GM19328 (cell line): ENCODE data around the gene ADAM33.

Source experiments
- ATAC-seq: cut with Tn5 transposase; IDR thresholded peaks from one replicate; pipeline ENCODE4 v1.9.1; 2021; ENCODE audit warnings: mild to moderate bottlenecking, moderate library complexity; ENCODE audit not compliant: unreplicated experiment

Gene ADAM33

GRCh38 chr20:3687655-3688054 is 5.8 kb upstream of the ADAM33 start:
- ATAC-seq = no peak

- ATAC-seq = no peak
Observed at GRCh38 chr20:3686867-3687321, 5.1 kb upstream of the ADAM33 start.

- no peak for ATAC-seq
Observed at GRCh38 chr20:3686421-3686820, 4.6 kb upstream of the ADAM33 start.

GRCh38 chr20:3685341-3685740 is 3.5 kb upstream of the ADAM33 start:
- no peak for ATAC-seq

GRCh38 chr20:3681352-3681930 is 369 bp downstream of the ADAM33 start:
- ATAC-seq = no peak

- no peak for ATAC-seq
Observed at GRCh38 chr20:3680701-3681351, 984 bp downstream of the ADAM33 start.

GRCh38 chr20:3679749-3680700 is 1.8 kb downstream of the ADAM33 start:
- ATAC-seq = no peak

- ATAC-seq = no peak
Observed at GRCh38 chr20:3678856-3679720, 2.7 kb downstream of the ADAM33 start.

- no peak for ATAC-seq
Observed at GRCh38 chr20:3678198-3678597, 3.6 kb downstream of the ADAM33 start.

GRCh38 chr20:3677733-3678132 is 4.1 kb downstream of the ADAM33 start:
- no peak for ATAC-seq

GRCh38 chr20:3674995-3675900 is 6.6 kb downstream of the ADAM33 start:
- no peak for ATAC-seq

- no peak for ATAC-seq
Observed at GRCh38 chr20:3674447-3674846, 7.4 kb downstream of the ADAM33 start.

GRCh38 chr20:3673221-3674070 is 8.4 kb downstream of the ADAM33 start:
- no peak for ATAC-seq

GRCh38 chr20:3672547-3673171 is 9.2 kb downstream of the ADAM33 start:
- no peak for ATAC-seq

GRCh38 chr20:3671986-3672546 is 9.7 kb downstream of the ADAM33 start:
- no peak for ATAC-seq

GRCh38 chr20:3670945-3671344 is 10.9 kb downstream of the ADAM33 start:
- no peak for ATAC-seq

GRCh38 chr20:3670511-3670910 is 11.3 kb downstream of the ADAM33 start:
- ATAC-seq = no peak
